ENCODE data around the gene FHOD3.

GRCh38 chr18:36602071-36602470, 304.6 kb downstream of the FHOD3 start:
- TF ChIP-seq CTCF (IDR thresholded peaks at IDR 0.05; ENCODE audit: insufficient read depth, low read depth, low read length) (no peak), EZH2 (IDR thresholded peaks at IDR 0.05; ENCODE audit: insufficient read depth, low read length) (no peak)
